Stomach (tissue), 9 donors: ENCODE measurements around the gene ZNF778. TPM values are rescaled to one million over a fixed set of nuclear protein-coding genes. Genes with fewer than 3 reads are reported as not detected.

Experiments used
- DNase-seq, 2 donors: peaks; one replicate each; pipeline versions ENCODE4 v3.0.0 to v3.0.0-alpha.2; 2013 to 2019
- H3K27ac ChIP-seq, 5 donors: fragments of 200-600 bp in 4 of 5; sonication (generic) in 4 of 5; one replicate each; pipeline ENCODE4 v1.5.1; 2013 to 2019; ENCODE audit warnings: mild to moderate bottlenecking in 1 of 5, moderate library complexity in 1 of 5
- H3K27me3 ChIP-seq, 3 donors: fragments of 200-600 bp; sonication (generic); one replicate each; pipeline ENCODE4 v1.5.1; 2017 to 2019; ENCODE audit warnings: mixed run types in 1 of 3
- H3K36me3 ChIP-seq, 4 donors: fragments of 200-600 bp; sonication (generic); 1 replicate in 3 of 4; 2 replicates in 1 of 4; pipeline ENCODE4 v1.5.1; 2016 to 2019
- H3K4me1 ChIP-seq, 4 donors: fragments of 200-600 bp; sonication (generic); one replicate each; pipeline ENCODE4 v1.5.1; 2016 to 2019
- H3K4me3 ChIP-seq, 4 donors: fragments of 200-600 bp; sonication (generic) in 3 of 4; one replicate each; pipeline ENCODE4 v1.5.1; 2016 to 2019; ENCODE audit warnings: mild to moderate bottlenecking in 1 of 4
- H3K9me3 ChIP-seq, 4 donors: fragments of 200-600 bp; sonication (generic); one replicate each; pipeline ENCODE4 v1.5.1; 2016 to 2019
- CTCF ChIP-seq, 7 experiments: fragments of 450-650 bp in 4 of 7; fragments of 200-600 bp in 3 of 7; sonication (generic) in 3 of 7; IDR thresholded peaks; one replicate each; pipeline ENCODE4 v1.5.1; 2016 to 2019; ENCODE audit warnings: antibody characterized with exemption in 7 of 7, control low read depth in 2 of 7, mild to moderate bottlenecking in 1 of 7
- EP300 ChIP-seq: sonication (generic); formaldehyde crosslinking; IDR thresholded peaks from one replicate; pipeline ENCODE4 v1.6.1; 2017; ENCODE audit warnings: antibody characterized with exemption
- POLR2A ChIP-seq, 4 donors: fragments of 450-650 bp; IDR thresholded peaks; one replicate each; pipeline ENCODE4 v1.6.1; 2016; ENCODE audit warnings: antibody characterized with exemption in 4 of 4, control low read depth in 2 of 4, mild to moderate bottlenecking in 1 of 4, moderate library complexity in 1 of 4
- POLR2AphosphoS5 ChIP-seq, 3 donors: sonication (generic); formaldehyde crosslinking; IDR thresholded peaks; one replicate each; pipeline ENCODE4 v1.6.1; 2016; ENCODE audit warnings: antibody characterized with exemption in 3 of 3
- WGBS, 5 donors: extraction: QIAGEN DNeasy Blood & Tissue Kit in 3 of 5; methylation state at CpG; one replicate each; pipeline versions ENCODE4 v1.1.5 to v1.1.7; 2013 to 2018; 5-methylcytosine and 5-hydroxymethylcytosine counted together
- intact Hi-C: fragments of 100-400 bp; cut with DNase I; formaldehyde crosslinking; loops from one replicate; pipeline ENCODE4 v1.15.1; 2023; ENCODE audit warnings: low total_unique reads
- polyA plus RNA-seq, 3 donors: library from polyadenylated mRNA; stranded (reverse); fragments of 200-250 nt; gene quantifications; one replicate each; pipeline ENCODE4 v1.2.3, GENCODE V29; 2013
- total RNA-seq, 5 donors: library from RNA; depleted of rRNA; stranded (reverse); fragments of >200 nt; gene quantifications; one replicate each; pipeline versions ENCODE4 v1.1.0 to v1.2.3, GENCODE V29; 2014 to 2016
- donor health status: healthy with polysubstance abuse.
- donor health status: Bipolar disorder and iron deficiency.
- donor health status: healthy.

Gene ZNF778
- total and polyA plus RNA-seq, 8 donors: 1.2 to 11.7 (median 4.5) TPM

- Histone ChIP-seq H3K36me3 (peaks cover 61 to 98% (median 95%) of the 10 kb centered on the region in 4 donors), H3K9me3 (no peaks in the 10 kb centered on the region), H3K27me3 (no peaks in the 10 kb centered on the region), H3K27ac (no peak overlapping the region), H3K4me3 (no peak overlapping the region), H3K4me1 (peaks cover 0 to 7% (median under 1%) of the 10 kb centered on the region in 4 donors)
- no peak for DNase-seq
- intact Hi-C loops: no loop called here
- TF ChIP-seq CTCF (IDR thresholded peaks at IDR 0.05) (no peak), POLR2AphosphoS5 (IDR thresholded peaks at IDR 0.05) (no peak), EP300 (no peak), POLR2A (IDR thresholded peaks at IDR 0.05) (no peak)
- 91 to 98% (median 92%) methylated on average over 19 to 25 of the region's 25 CpGs for WGBS, 5 donors
Observed at GRCh38 chr16:89286096-89286495, 68.6 kb downstream of the ZNF778 start.

Other genes starting within 250 kb of the ZNF778 start
- gene CBFA2T3, start 240.5 kb upstream of the ZNF778 start, total RNA-seq: 10 to 100 TPM in 1 of 5 donors, 1 to 10 TPM in 2, under 1 TPM in 2; 0.58 to 57.6 (median 3.5) TPM
- 1 to 10 TPM; 1.6 to 2.8 (median 2.1) TPM for gene CBFA2T3, start 240.5 kb upstream of the ZNF778 start, polyA plus RNA-seq
- gene ACSF3, start 123.9 kb upstream of the ZNF778 start, total RNA-seq: 100 to 1,000 TPM in 1 of 5 donors, 10 to 100 TPM in 4; 16.9 to 265 (median 27.7) TPM
- 10 to 100 TPM; 29.4 to 33.2 (median 31.9) TPM for gene ACSF3, start 123.9 kb upstream of the ZNF778 start, polyA plus RNA-seq
- not detected for gene CDH15, start 46.0 kb upstream of the ZNF778 start, total RNA-seq
- gene CDH15, start 46.0 kb upstream of the ZNF778 start, polyA plus RNA-seq: under 1 TPM in 2 of 3 donors, not detected in 1; 0.20 to 0.31 TPM
- 1 to 10 TPM in 1 of 5 donors, not detected in 4; 2.7 TPM for gene SLC22A31, start 17.2 kb upstream of the ZNF778 start, total RNA-seq
- gene SLC22A31, start 17.2 kb upstream of the ZNF778 start, polyA plus RNA-seq: 1 to 10 TPM; 1.4 to 6.4 (median 3.0) TPM